Measurements from ENCODE around the gene FAM210A.
"Not testable (repeated sequence)": the region's sequence is repeated elsewhere in the genome, so short reads cannot be mapped to it uniquely, and the experiment has no call there.

Gene FAM210A

GRCh38 chr18:13684546-13684945, 41.8 kb downstream of the FAM210A start:
- no peak overlapping the region for H3K9ac ChIP-seq (ENCODE audit: low read length)
- no peak overlapping the region for H3K23ac ChIP-seq (ENCODE audit: low read length in 2 of 2)
- no peak for DNase-seq
- no peak overlapping the region for H4K91ac ChIP-seq (ENCODE audit: low read length)
- H2BK12ac ChIP-seq (ENCODE audit: low read length in 2 of 2), result no peak overlapping the region
- H2BK15ac ChIP-seq (ENCODE audit: low read depth, poor library complexity, severe bottlenecking), result no peak overlapping the region
- H3K14ac ChIP-seq (ENCODE audit: low read length in 2 of 2), result no peak overlapping the region
- peaks cover 0 to 14% of the 10 kb centered on the region in 2 experiments for H3K36me3 ChIP-seq (ENCODE audit: control insufficient read depth in 1 of 2, insufficient read depth in 2 of 2, low read depth in 1 of 2, low read length in 2 of 2)
- H3K4ac ChIP-seq (ENCODE audit: low read depth in 1 of 2, low read length in 2 of 2), result no peak overlapping the region
- no peak overlapping the region for H3K4me3 ChIP-seq (ENCODE audit: insufficient read depth in 1 of 2, low read depth in 1 of 2, low read length in 2 of 2)
- no peak overlapping the region for H3K4me2 ChIP-seq (ENCODE audit: low read length, poor library complexity, severe bottlenecking)
- H3K79me1 ChIP-seq (replicated peaks; ENCODE audit: low read length, poor library complexity, severe bottlenecking), result peaks cover 26% of the 10 kb centered on the region
- no peaks in the 10 kb centered on the region for H3K4me1 ChIP-seq (ENCODE audit: control insufficient read depth, insufficient read depth, low read depth, low read length)
- no peak overlapping the region for H4K8ac ChIP-seq (ENCODE audit: low read length)
- no peak overlapping the region for H3K18ac ChIP-seq (ENCODE audit: low read depth in 1 of 2, low read length in 2 of 2)
- H2AK5ac ChIP-seq (ENCODE audit: low read length, severe bottlenecking), result no peak overlapping the region
- no peaks in the 10 kb centered on the region for H3K9me3 ChIP-seq (ENCODE audit: control insufficient read depth, low read length)
- no peak overlapping the region for H2BK120ac ChIP-seq (ENCODE audit: low read depth, low read length)
- WGBS, result 100% methylated on average over 2 of the region's 4 CpGs
- H2BK5ac ChIP-seq (ENCODE audit: low read depth, low read length, poor library complexity, severe bottlenecking), result no peak overlapping the region
- no peaks in the 10 kb centered on the region for H3K27me3 ChIP-seq (ENCODE audit: control insufficient read depth in 1 of 2, insufficient read depth in 1 of 2, low read length in 2 of 2)
- no peak overlapping the region for H3K27ac ChIP-seq (ENCODE audit: low read length, poor library complexity, severe bottlenecking)
- no peak overlapping the region for H2AFZ ChIP-seq (ENCODE audit: low read depth, low read length)

- Histone ChIP-seq H2BK12ac (ENCODE audit: low read length in 2 of 2) (no peak overlapping the region), H3K23ac (ENCODE audit: low read length in 2 of 2) (no peak overlapping the region), H3K14ac (ENCODE audit: low read length in 2 of 2) (no peak overlapping the region), H4K91ac (ENCODE audit: low read length) (no peak overlapping the region), H3K27ac (ENCODE audit: low read length, poor library complexity, severe bottlenecking) (no peak overlapping the region), H3K36me3 (ENCODE audit: control insufficient read depth in 1 of 2, insufficient read depth in 2 of 2, low read depth in 1 of 2, low read length in 2 of 2) (peaks cover 0 to 10% of the 10 kb centered on the region in 2 experiments), H2BK5ac (ENCODE audit: low read depth, low read length, poor library complexity, severe bottlenecking) (no peak overlapping the region), H3K4me2 (ENCODE audit: low read length, poor library complexity, severe bottlenecking) (no peak overlapping the region), H3K9me3 (ENCODE audit: control insufficient read depth, low read length) (no peaks in the 10 kb centered on the region), H3K4ac (ENCODE audit: low read depth in 1 of 2, low read length in 2 of 2) (no peak overlapping the region), H2BK120ac (ENCODE audit: low read depth, low read length) (no peak overlapping the region), H3K27me3 (ENCODE audit: control insufficient read depth in 1 of 2, insufficient read depth in 1 of 2, low read length in 2 of 2) (no peaks in the 10 kb centered on the region), H2BK15ac (ENCODE audit: low read depth, poor library complexity, severe bottlenecking) (no peak overlapping the region), H3K18ac (ENCODE audit: low read depth in 1 of 2, low read length in 2 of 2) (no peak overlapping the region), H3K79me1 (replicated peaks; ENCODE audit: low read length, poor library complexity, severe bottlenecking) (peaks cover 20% of the 10 kb centered on the region), H3K4me3 (ENCODE audit: insufficient read depth in 1 of 2, low read depth in 1 of 2, low read length in 2 of 2) (no peak overlapping the region), H4K8ac (ENCODE audit: low read length) (no peak overlapping the region), H3K4me1 (ENCODE audit: control insufficient read depth, insufficient read depth, low read depth, low read length) (no peaks in the 10 kb centered on the region), H2AK5ac (ENCODE audit: low read length, severe bottlenecking) (no peak overlapping the region), H3K9ac (ENCODE audit: low read length) (no peak overlapping the region), H2AFZ (ENCODE audit: low read depth, low read length) (no peak overlapping the region)
- WGBS, result over 99% methylated on average over 6 of the region's 6 CpGs
- DNase-seq, result no peak
Measured at GRCh38 chr18:13681701-13682100, 44.7 kb downstream of the FAM210A start.

- Histone ChIP-seq H3K4me3 (ENCODE audit: insufficient read depth in 1 of 2, low read depth in 1 of 2, low read length in 2 of 2) (no peak overlapping the region), H2BK5ac (ENCODE audit: low read depth, low read length, poor library complexity, severe bottlenecking) (no peak overlapping the region), H3K4me2 (ENCODE audit: low read length, poor library complexity, severe bottlenecking) (no peak overlapping the region), H3K36me3 (ENCODE audit: control insufficient read depth in 1 of 2, insufficient read depth in 2 of 2, low read depth in 1 of 2, low read length in 2 of 2) (peaks cover 0 to 10% of the 10 kb centered on the region in 2 experiments), H4K91ac (ENCODE audit: low read length) (no peak overlapping the region), H3K27me3 (ENCODE audit: control insufficient read depth in 1 of 2, insufficient read depth in 1 of 2, low read length in 2 of 2) (no peaks in the 10 kb centered on the region), H2BK120ac (ENCODE audit: low read depth, low read length) (no peak overlapping the region), H4K8ac (ENCODE audit: low read length) (no peak overlapping the region), H3K14ac (ENCODE audit: low read length in 2 of 2) (no peak overlapping the region), H2AFZ (ENCODE audit: low read depth, low read length) (no peak overlapping the region), H3K27ac (ENCODE audit: low read length, poor library complexity, severe bottlenecking) (no peak overlapping the region), H3K4me1 (ENCODE audit: control insufficient read depth, insufficient read depth, low read depth, low read length) (no peaks in the 10 kb centered on the region), H3K9me3 (ENCODE audit: control insufficient read depth, low read length) (no peaks in the 10 kb centered on the region), H3K79me1 (replicated peaks; ENCODE audit: low read length, poor library complexity, severe bottlenecking) (peaks cover 20% of the 10 kb centered on the region), H2BK12ac (ENCODE audit: low read length in 2 of 2) (no peak overlapping the region), H2AK5ac (ENCODE audit: low read length, severe bottlenecking) (no peak overlapping the region), H3K18ac (ENCODE audit: low read depth in 1 of 2, low read length in 2 of 2) (no peak overlapping the region), H3K4ac (ENCODE audit: low read depth in 1 of 2, low read length in 2 of 2) (no peak overlapping the region), H3K9ac (ENCODE audit: low read length) (no peak overlapping the region), H2BK15ac (ENCODE audit: low read depth, poor library complexity, severe bottlenecking) (no peak overlapping the region), H3K23ac (ENCODE audit: low read length in 2 of 2) (no peak overlapping the region)
- DNase-seq, result no peak
- 69% methylated on average over 5 of the region's 5 CpGs for WGBS
Measured at GRCh38 chr18:13680612-13681011, 45.7 kb downstream of the FAM210A start.

GRCh38 chr18:13677350-13677749, 49.0 kb downstream of the FAM210A start:
- not testable (repeated sequence) for H3K4me2 ChIP-seq (ENCODE audit: low read length, poor library complexity, severe bottlenecking); H3K36me3 ChIP-seq (ENCODE audit: control insufficient read depth in 1 of 2, insufficient read depth in 2 of 2, low read depth in 1 of 2, low read length in 2 of 2); H3K23ac ChIP-seq (ENCODE audit: low read length in 2 of 2); H3K14ac ChIP-seq (ENCODE audit: low read length in 2 of 2); H2BK120ac ChIP-seq (ENCODE audit: low read depth, low read length); H2AK5ac ChIP-seq (ENCODE audit: low read length, severe bottlenecking); H3K9ac ChIP-seq (ENCODE audit: low read length); H3K4me1 ChIP-seq (ENCODE audit: control insufficient read depth, insufficient read depth, low read depth, low read length); DNase-seq; H3K4me3 ChIP-seq (ENCODE audit: insufficient read depth in 1 of 2, low read depth in 1 of 2, low read length in 2 of 2); H2BK12ac ChIP-seq (ENCODE audit: low read length in 2 of 2); H2BK5ac ChIP-seq (ENCODE audit: low read depth, low read length, poor library complexity, severe bottlenecking); H3K4ac ChIP-seq (ENCODE audit: low read depth in 1 of 2, low read length in 2 of 2); H2BK15ac ChIP-seq (ENCODE audit: low read depth, poor library complexity, severe bottlenecking); H3K27me3 ChIP-seq (ENCODE audit: control insufficient read depth in 1 of 2, insufficient read depth in 1 of 2, low read length in 2 of 2); H4K8ac ChIP-seq (ENCODE audit: low read length); H4K91ac ChIP-seq (ENCODE audit: low read length); H3K27ac ChIP-seq (ENCODE audit: low read length, poor library complexity, severe bottlenecking); H2AFZ ChIP-seq (ENCODE audit: low read depth, low read length); H3K18ac ChIP-seq (ENCODE audit: low read depth in 1 of 2, low read length in 2 of 2); H3K9me3 ChIP-seq (ENCODE audit: control insufficient read depth, low read length)
- 98% methylated on average over 12 of the region's 13 CpGs for WGBS
- peaks cover 13% of the 10 kb centered on the region for H3K79me1 ChIP-seq (replicated peaks; ENCODE audit: low read length, poor library complexity, severe bottlenecking)
